GM21825 (cell line): ENCODE data around the gene TBX21.
A peak's percentile ranks its signal among the peaks of the same experiment; 100 is the strongest.

ENCODE experiments used
- ATAC-seq: cut with Tn5 transposase; IDR thresholded peaks from one replicate; pipeline ENCODE4 v1.9.1; 2021; ENCODE audit warnings: mild to moderate bottlenecking, moderate library complexity; ENCODE audit not compliant: unreplicated experiment

TBX21 gene

DNA sequence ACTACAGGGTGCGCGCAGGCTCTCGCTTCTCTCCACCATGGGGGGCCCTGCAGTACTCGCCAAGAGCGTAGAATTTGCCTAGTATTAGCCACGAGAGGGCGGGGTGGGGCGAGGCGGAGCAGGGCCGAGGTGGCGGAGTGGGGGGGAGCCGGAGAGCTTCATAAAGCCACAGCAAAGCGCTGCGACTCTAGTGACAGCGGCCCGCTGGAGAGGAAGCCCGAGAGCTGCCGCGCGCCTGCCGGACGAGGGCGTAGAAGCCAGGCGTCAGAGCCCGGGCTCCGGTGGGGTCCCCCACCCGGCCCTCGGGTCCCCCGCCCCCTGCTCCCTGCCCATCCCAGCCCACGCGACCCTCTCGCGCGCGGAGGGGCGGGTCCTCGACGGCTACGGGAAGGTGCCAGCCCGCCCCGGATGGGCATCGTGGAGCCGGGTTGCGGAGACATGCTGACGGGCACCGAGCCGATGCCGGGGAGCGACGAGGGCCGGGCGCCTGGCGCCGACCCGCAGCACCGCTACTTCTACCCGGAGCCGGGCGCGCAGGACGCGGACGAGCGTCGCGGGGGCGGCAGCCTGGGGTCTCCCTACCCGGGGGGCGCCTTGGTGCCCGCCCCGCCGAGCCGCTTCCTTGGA is at the start of gene TBX21:
TBX21 (plus strand) TSS at position 190 of the 627 bp plus-strand sequence; CDS start at position 409, 219 bp downstream.
- ATAC-seq, result peak; percentile 50

DNA sequence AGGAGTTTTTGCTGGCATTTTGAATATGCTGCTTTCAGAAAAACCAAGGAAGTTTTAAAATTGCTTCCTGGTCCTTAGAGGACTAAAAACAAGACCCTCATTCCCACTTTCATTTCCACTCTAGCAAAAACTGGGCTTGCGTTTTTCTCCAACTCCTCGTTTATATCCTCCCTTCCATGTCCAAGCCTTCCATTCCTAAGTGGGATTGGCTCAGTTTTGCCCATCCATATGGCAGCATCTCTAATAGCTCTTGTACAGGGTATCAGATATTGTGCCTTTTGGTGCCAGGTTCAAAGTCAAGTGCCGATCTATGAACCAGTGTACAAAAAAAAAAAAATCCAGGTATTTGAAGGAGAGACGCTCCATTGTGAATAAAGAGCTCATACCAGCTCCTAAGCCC is 49.0 kb upstream of the TBX21 start:
- no peak for ATAC-seq

- no peak for ATAC-seq
Observed at GRCh38 chr17:47684535-47685193, 48.4 kb upstream of the TBX21 start.

DNA sequence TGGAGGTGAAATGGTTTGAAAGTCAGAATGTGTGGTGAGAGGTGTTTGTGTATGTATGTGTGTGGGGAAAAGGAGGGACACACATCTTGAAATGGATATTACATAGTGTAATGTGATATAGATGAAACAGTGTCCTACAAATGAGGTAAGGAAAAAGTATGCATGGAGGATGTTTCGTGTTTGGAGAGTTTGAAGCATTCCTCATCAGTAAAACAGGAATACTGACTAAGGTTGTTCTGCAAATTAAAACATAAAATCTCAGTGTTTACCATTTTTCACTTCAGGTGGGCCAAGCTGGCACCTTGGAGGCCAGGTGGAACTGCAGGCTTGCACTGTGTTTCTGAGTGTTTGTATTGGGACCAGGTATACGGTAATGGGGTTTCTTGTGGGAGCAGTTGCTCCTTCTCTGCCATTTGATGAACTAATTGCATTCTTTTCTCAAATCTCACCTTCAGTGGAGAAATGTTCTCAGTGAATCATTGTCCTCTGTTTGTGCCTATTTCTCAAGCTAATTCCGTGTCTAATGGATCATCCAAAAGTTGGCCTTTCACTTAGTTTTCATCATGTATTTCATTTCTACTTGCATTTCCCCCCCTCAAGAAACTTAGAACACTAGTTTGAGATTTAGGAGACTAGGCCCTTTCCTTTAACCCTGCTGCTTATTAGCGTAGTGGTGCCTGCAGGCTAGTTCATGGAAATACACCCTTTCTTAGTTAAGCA is 47.3 kb upstream of the TBX21 start:
- ATAC-seq, result no peak

- ATAC-seq, result no peak
Observed at GRCh38 chr17:47686276-47686635, 46.8 kb upstream of the TBX21 start.

- ATAC-seq, result no peak
Observed at GRCh38 chr17:47686664-47687327, 46.2 kb upstream of the TBX21 start.

DNA sequence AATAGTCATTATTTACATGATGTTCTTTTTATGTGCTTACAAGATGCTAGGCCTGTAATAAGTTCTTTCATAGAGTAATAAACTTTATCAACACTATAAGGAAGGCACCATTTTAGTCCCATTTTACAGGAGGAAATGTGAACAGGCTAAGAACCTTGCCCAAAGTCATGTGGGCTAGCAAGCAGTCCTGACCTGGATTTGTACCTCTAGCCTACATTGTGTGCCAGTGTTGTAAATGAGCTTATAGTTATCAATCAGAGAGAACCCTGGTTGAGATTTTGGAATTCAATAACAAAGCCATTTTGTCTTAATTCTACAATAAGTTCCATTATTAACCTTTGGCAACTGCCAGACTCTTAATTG is 45.7 kb upstream of the TBX21 start:
- ATAC-seq, result no peak

DNA sequence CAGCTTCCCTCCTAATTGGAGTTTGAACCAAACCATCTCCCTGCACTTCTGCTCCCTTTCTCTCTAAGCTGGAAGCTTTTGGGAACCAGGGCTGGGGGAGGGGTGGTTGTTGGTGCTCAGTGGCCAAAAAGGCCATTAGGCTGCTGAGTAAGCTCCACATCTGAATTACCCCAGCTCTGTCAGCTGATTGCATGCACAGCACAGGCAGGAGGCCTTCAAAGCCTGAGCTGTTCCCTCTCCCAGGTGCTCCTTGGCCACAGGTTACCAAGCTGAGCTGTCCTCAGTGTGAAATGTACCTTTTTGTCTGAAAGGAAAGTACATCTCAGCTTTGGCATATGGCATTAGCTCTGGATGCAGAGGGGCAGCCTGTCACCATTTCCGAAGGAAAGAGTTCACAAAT is 45.3 kb upstream of the TBX21 start:
- no peak for ATAC-seq

DNA sequence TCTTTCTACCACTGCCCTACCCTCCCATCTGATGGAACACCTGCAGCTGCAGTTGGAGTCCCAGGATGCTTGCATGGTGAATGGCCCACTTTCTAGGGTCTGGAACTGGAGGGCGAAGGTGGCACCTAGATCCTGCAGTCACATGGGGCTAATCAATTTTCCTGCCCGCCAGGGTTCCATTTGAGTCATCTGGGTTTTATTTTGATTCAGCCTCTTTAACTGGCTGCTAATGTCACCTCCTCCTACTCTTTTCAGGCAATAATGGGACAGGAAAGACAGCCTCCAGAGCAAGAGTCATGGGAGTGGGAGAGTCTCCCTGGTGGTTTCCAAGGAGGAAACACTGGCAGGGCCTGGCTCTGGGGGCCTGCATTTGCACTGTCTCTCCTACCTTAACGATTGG is 42.9 kb upstream of the TBX21 start:
- ATAC-seq, result no peak

DNA sequence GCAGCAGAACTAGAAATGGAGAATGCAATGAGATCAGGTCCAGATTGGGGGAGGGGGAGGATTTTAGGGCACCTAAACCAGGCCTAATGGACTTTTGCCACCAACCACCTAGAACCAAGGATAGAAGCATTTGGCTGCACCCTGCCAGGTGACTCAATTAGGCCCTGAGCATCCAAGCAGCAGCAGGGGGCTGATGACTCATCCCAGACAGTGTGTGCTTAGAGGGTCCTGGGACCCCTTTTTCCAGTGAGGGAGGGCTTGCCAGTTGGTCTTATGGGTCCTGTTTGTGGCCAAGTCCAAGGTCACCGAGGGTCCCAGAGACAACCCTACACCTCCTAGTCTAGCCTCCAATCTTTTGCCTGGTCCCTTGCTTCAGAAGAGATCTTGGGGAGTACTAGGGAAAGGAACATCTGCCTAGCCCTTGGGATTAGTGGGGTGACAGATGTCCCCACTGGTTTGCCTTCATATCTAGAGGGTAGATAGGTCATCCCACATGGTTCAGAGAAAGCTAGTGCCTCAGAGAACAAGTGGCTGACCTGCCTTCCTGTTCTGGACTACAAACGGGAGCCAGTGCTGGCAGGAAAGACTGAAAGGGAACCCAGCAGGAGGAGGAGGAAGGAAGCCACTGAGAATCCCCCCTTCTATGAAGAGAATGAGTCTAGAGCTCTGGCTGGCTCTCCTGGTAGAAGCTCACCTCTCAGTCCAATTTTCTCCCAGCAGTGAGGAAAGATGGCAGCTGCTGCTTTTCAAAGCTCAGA is 40.7 kb upstream of the TBX21 start:
- ATAC-seq, result no peak

GRCh38 chr17:47692895-47693730 is 39.9 kb upstream of the TBX21 start:
- ATAC-seq, result no peak

DNA sequence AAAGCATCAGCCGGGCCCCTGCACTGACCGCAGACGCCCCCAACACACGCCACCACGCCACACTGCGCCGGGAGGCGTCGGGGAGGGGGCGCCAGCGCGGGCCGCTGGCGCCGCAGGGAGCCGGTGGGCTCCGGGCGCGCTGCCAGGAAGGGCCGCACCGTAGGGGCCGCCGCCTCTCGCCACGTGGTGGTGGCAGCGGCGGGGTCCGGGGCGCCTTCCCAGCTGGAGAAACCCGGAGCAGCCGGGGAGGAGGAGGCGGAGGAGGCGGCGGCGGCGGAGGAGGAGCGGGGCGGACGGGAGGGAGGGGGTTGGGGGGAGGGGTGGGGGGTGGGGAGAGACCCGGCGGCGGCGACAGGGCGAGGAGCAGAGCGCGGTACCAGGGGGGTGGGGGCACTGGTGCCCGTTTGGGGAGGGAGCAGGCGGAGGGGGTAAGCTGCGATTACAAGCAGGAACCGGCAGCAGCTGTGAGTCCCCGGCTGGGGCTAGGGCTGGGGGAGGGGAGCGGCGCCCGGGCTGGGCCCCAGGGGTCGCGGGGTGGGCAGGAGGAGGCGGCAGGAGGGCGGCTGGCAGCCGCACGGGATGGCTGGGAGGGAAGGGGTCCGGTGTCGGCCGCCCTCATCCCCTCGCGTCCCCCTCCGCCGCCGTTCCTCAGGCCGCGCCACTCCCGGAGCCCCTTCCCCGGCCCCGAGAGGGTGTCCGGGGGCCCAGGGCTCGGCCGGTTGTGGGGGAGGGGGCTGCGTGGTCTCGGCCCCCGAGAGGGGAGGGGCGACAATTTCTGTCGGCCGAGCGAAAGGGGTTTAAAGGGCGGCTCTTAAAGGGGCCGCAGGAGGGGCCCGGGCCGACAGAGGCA is 39.1 kb upstream of the TBX21 start, which contains the start of gene TBKBP1:
TBKBP1 (plus strand) TSS at position 431 of the 850 bp plus-strand sequence. CDS start 1,952 bp downstream, outside the sequence.
- no peak for ATAC-seq

DNA sequence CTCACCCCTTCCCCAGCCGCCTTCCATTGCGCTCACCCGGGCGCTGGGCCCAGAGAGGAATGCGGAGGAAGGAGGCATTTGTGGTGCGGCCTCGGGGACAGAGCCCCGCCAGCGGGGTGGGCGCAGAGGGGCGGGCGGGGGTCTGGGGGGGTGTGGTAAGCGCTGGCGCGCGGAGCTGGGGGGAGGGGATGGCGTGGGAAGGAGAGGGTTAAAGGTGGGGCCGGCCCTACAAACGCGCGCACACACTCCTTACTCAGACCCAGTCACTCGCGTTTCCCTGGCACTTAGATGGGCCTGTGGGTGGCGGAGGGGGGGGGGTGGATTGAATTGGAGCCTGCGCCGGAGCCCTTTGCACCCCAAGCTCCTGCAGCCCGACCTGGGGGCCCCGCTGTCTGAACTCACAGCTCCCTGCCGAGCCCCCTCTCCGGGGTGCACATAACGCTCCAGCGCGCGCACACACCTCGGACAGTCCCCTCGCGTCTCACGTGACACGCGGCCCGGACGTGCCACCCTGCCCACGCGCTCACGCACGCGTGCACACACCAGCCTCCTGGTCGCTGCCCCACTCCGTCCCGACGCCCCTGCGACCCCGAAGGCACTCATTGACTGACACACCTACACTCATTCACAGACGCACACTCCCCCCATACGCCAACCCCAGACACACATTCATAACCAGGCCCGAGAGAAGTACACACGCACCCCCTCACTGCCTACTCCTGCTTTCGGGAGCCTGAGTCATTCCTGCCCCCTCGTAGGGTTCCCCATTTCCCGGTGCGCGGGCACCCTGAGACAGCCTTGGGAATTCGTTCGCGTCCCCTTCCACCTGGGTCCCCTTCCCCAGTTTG is 38.2 kb upstream of the TBX21 start:
- no peak for ATAC-seq

DNA sequence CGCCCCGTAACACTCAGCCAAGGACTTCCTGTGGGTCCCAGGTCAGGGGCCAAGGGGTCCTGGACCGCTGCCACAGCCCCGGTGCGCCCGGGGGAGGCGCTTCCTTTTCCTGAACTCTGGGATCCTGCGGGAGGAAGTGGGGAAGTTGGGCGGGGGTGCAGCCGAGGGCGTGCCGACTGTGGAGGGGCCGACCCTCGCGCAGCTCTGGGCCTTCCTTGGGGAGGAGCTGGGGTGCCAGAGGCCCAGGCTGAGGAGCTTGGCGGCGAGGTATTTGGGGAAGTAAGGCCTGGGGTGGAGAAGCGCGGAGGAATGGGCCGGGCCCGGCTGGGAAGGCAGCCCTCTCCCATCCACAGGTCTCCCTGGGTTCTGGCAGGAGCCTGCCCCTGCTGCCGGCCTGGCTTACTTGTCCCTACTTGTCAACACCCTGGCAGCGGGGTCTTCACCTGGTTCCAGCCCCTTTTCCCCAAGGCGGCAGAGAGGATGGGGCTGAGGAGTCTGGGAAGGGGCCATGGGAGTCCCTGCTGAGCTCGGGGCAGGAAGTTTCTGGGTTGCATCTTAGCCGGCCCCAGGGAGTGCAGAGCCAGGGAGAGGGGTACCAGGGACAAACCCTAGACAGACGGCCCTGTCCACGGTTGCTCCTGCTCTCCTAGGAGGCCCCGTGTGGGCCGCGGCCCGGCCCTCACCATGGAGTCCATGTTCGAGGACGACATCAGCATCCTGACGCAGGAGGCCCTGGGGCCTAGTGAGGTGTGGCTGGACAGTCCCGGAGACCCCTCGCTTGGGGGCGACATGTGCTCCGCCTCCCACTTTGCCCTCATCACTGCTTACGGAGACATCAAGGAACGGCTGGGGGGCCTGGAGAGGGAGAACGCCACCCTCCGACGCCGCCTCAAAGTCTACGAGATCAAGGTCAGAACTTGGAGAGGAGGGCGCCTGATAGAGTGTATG is 37.3 kb upstream of the TBX21 start:
- ATAC-seq, result no peak

DNA sequence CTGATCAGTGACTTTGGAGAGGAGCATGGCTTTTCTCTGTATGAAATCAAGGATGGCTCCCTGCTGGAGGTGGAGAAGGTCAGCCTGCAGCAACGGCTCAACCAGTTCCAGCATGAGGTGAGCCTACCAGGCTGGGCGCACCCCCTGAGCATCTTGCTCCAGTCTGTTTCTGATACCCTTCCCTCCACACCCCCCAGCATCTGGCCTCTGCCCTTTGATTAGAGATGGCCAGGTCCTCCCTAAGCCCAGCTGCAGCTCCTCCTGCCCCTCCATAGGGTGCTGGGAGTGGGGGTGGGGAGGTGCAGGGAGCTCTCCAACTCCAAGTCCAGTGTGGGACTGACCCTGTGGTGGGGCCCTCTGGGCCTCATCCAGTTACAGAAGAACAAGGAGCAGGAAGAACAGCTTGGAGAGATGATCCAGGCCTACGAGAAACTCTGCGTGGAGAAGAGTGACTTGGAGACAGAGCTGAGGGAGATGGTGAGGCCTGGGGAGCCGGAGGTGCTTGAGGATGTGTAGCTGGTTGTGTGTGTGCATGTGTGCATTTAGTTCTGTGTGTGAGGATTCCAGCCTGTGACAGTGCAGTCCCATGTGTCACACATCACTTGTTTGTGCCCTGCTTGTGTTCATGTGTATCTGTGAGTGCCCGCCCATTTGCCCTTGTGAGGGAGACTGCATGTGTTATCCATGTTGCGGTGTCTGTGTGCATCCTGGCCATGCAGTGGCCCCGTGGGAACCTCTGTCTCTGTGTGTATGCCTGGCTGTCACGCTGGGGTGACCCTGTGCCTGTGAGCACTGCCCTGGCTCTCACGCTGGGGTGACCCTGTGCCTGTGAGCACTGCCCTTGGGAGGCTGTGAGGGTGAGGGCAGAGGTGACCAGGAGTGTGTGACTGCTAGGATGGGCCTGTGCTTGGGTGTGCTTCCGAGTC is 36.1 kb upstream of the TBX21 start:
- ATAC-seq, result no peak
